HG03520 (cell line): ENCODE results near the gene CTNNA3.

Source experiments
- ATAC-seq: cut with Tn5 transposase; IDR thresholded peaks from one replicate; pipeline ENCODE4 v1.9.1; 2021; ENCODE audit warnings: mild to moderate bottlenecking, moderate library complexity; ENCODE audit not compliant: unreplicated experiment

The CTNNA3 gene

GRCh38 chr10:67045404-67045803 lies 650.6 kb downstream of the CTNNA3 start:
- no peak for ATAC-seq

GRCh38 chr10:67043041-67043440 lies 653.0 kb downstream of the CTNNA3 start:
- no peak for ATAC-seq

GRCh38 chr10:67036808-67037207 lies 659.2 kb downstream of the CTNNA3 start:
- no peak for ATAC-seq

GRCh38 chr10:67033878-67034277 lies 662.1 kb downstream of the CTNNA3 start:
- no peak for ATAC-seq

- no peak for ATAC-seq
These were observed 673.9 kb downstream of the CTNNA3 start for GRCh38 chr10:67022099-67022498.

- no peak for ATAC-seq
These were observed 678.8 kb downstream of the CTNNA3 start for GRCh38 chr10:67017218-67017617.

GRCh38 chr10:67015225-67015624 lies 680.8 kb downstream of the CTNNA3 start:
- ATAC-seq, result no peak

GRCh38 chr10:67011981-67012380 lies 684.0 kb downstream of the CTNNA3 start:
- ATAC-seq, result no peak

- no peak for ATAC-seq
These were observed 684.5 kb downstream of the CTNNA3 start for GRCh38 chr10:67011480-67011879.

GRCh38 chr10:67005981-67006380 lies 690.0 kb downstream of the CTNNA3 start:
- ATAC-seq, result no peak

- no peak for ATAC-seq
These were observed 691.3 kb downstream of the CTNNA3 start for GRCh38 chr10:67004690-67005089.

- ATAC-seq, result no peak
These were observed 696.0 kb downstream of the CTNNA3 start for GRCh38 chr10:66999762-67000545.

GRCh38 chr10:66996996-66997395 lies 699.0 kb downstream of the CTNNA3 start:
- no peak for ATAC-seq

GRCh38 chr10:66990143-66990830 lies 705.7 kb downstream of the CTNNA3 start:
- peak; percentile 45 for ATAC-seq

GRCh38 chr10:66983475-66983818 lies 712.5 kb downstream of the CTNNA3 start:
- ATAC-seq, result no peak

GRCh38 chr10:66982792-66983474 lies 713.1 kb downstream of the CTNNA3 start:
- no peak for ATAC-seq

- ATAC-seq, result no peak
These were observed 714.0 kb downstream of the CTNNA3 start for GRCh38 chr10:66982053-66982420.

GRCh38 chr10:66981361-66982052 lies 714.5 kb downstream of the CTNNA3 start:
- ATAC-seq, result no peak

GRCh38 chr10:66980246-66980815 lies 715.7 kb downstream of the CTNNA3 start:
- no peak for ATAC-seq

- no peak for ATAC-seq
These were observed 731.0 kb downstream of the CTNNA3 start for GRCh38 chr10:66964946-66965345.

- ATAC-seq, result no peak
These were observed 737.5 kb downstream of the CTNNA3 start for GRCh38 chr10:66958466-66958865.
